NCI-H748 (cell line): ENCODE measurements around the gene STRA8.
"Not testable (repeated sequence)": the region's sequence is repeated elsewhere in the genome, so short reads cannot be mapped to it uniquely, and the experiment has no call there.

Source experiments
- DNase-seq: peaks from one replicate; lab custom pipeline; 2025; ENCODE audit not compliant: unreplicated experiment; lab: John Stamatoyannopoulos, UW

STRA8 gene

GRCh38 chr7:135204876-135205275, 28.8 kb upstream of the STRA8 start:
- DNase-seq, result no peak

DNA sequence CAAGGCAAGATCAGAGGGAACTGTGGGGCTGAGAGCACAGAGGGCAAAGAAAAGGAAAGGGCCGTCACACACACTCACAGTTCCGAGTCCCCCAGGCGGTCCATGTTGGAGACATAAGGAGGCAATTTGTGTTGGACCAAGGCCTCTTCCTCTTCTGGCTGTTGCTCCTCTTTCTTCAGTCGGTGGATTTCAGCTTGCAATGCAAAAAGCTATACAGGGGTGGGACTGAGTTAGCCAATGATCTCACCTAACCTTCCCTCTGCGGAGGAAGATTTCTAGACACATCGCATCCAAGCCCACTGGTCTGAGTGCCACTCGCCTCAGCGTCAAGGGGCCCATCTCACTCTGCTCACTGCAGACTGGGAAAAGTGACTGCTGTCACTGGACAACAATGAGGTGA, 27.8 kb upstream of the STRA8 start:
- no peak for DNase-seq

DNA sequence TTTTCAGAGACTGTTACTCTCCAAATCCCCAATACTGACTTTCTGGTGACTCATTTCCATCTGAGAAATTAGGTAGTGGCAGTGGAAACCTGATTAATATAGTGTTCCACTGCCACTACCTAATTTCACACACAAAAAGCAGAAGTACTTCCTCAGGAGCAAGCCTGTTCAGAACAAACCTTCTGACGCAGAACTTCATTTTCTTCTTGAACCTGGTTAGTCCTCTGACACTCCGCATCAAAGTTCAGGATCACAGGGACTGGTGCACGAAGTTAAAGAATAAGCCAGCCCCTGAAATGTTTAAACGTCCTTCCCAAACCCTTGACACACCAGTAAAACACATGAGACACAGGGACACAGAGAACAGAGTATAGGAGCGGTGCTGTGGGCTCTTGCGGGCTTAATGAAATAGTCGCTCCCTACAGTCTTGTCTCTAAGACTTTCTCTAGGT, 26.7 kb upstream of the STRA8 start:
- DNase-seq, result no peak

DNA sequence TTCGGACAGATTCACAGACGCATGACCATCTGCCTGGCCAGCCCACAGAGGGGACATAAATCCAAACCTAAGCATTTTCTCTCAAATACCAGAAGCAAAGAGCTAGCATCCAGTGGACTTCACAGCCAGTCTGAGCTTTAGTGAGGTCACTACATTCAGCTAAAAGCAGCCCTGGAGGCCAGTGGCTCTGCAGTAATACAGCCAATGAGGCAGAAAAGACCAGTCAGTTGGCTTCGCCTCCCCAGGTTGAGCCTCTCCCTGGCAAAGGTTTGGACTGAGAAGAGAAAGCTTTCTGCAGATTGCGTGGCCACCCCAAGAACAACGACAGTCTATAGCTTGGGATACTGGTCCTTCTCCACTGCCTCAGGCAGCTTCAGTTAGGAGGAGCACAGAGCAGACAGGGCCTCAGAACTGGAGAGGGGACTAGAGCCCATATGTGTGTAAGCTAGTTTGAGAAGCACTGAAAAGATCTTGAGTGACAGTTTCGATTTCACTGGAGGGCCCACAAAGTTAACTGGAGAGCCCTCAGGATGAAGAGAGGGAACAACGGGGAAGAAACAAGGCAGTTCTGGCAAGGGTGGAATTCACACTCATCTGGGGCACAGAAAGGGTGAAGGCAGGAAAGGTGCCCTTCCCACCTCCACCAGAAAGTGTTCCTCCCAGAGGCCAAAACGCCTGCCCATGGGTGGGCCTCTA, 26.1 kb upstream of the STRA8 start:
- no peak for DNase-seq

DNA sequence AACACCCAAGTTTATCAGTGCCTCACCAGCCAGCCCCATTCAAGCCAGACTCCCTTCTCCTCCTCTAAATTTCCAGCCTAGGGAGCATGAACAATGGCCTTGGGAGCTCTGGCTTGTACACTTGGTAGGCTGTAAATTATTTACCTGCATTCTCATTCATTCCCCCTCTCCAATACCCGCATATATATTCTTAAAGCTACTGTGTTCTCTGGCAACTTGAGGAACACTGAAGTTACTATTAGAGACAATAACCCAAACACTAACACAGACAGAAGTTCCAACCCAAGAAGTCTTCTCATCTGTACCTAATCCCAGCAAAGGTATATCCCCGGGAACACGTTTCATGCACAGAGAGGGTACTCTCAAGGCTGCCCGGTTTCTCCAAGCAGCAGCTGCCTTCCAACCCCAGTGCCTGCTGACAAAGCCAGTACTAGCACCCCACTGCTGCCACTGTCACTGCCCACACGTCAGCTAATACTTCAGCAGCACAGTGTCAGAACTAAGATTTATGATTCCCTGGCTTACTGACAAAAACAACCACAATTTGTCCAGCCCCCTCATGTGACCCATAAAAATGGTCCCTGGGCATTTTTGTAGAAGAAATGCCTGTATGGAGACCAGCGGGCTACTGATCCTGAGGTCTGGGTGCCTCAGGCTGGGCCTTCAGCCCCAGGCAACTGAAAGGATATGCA, 25.4 kb upstream of the STRA8 start:
- no peak for DNase-seq

- DNase-seq, result no peak
Measured at GRCh38 chr7:135209225-135209834, 24.3 kb upstream of the STRA8 start.

DNA sequence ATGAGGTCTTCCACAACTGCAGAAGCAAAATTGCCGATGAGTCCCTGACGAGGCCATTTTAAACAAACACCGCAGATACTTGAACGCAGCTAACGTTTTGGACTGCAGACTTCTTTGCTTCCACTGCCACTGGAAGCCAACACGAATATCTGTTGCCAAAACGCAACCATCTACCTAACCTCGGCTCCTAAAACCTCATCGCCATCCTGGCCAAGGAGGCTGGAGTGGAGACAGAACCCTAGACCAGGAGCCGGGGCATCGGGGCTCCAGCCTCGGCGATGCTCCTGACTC, 22.8 kb upstream of the STRA8 start:
- peak; percentile 65 for DNase-seq

GRCh38 chr7:135211179-135211945, 22.3 kb upstream of the STRA8 start, which contains the start of gene WDR91:
TSS of gene WDR91 (minus strand) at chr7:135211526. CDS start at chr7:135211502, 24 bp downstream.
- DNase-seq, result peak; percentile 89

DNA sequence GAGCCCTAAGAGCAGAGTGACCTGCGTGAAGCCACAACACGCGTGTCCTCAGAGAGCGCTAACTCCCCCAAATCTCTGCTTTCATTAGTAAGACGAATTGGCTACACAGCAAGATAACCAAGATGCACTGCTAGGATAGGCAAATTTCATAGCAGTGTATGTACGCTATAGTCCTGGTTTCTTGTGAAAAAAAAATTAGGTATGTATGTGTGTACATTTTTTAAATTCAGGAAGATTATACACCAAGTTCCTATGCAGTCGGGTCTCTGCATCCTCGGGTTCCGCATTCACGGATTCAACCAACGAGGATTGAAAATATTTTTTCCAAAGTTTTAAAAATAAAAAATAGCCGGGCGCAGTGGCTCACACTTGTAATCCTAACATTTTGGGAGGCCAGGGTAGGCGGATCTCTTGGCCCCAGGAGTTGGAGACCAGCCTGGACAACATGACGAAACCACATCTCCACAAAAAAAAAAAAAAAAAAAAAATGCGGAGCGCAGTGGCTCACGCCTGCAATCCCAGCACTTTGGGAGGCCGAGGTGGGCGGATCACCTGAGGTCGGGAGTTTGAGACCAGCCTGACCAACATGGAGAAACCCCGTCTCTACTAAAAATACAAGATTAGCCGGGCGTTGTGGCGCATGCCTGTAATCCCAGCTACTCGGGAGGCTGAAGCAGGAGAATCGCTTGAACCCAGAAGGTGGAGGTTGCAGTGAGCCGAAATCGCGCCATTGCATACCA, 21.5 kb upstream of the STRA8 start:
- DNase-seq, result not testable (repeated sequence)

DNA sequence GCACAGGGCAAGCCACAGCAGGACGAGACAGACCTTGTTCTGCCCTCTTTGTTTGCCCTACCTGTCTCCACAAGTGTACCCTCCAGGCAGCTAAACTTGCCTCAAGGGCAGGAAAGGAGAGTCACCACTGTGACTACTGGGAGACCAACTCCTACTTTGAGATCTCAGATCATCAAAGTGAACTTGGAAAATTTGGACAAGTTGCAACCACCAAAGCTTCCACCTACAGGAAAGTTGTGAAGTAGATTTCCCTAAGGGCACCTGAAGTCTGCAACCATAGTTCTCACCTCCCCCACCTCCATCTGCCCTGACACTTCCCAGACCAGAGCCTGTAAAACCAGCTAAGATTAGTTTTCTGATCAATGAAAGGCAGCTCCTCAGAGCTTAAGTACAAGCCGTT, 19.8 kb upstream of the STRA8 start:
- no peak for DNase-seq

DNA sequence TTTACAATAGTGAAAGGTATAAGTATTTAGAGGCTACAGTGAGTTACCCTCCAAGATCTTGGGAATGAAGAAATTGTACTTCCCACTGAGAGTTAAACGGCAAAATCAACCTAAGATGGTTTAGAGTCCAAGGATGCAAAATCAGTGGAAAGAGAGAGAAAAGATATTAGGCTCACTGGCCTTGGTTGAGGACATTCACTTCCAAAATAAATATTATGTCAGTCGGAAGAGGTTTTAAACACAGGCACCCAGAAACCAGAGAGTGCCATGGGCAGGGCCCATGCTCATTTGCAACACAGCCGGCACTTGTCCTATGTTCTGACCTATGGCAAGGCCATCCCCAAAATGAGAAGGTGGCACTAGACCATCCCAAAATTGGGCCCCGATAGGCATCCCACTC, 18.5 kb upstream of the STRA8 start:
- no peak for DNase-seq

DNA sequence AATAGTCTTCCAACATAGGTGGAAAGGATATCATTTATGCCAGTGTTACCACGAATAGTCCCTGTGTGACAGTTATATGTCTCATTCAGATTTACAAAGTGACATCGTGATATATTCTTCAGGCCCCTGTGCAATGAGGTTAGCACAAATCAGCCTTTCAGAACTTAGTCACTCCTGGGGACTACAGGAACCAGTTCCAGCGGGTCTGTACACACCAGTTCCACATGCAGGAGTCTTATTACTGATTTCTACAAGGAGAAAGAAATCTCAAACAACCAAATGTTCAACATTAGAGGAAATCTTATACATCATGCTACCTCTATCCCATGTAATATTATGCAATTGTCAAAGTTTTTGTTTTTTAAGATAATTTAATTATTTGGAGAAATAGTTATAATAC, 17.9 kb upstream of the STRA8 start:
- no peak for DNase-seq

DNA sequence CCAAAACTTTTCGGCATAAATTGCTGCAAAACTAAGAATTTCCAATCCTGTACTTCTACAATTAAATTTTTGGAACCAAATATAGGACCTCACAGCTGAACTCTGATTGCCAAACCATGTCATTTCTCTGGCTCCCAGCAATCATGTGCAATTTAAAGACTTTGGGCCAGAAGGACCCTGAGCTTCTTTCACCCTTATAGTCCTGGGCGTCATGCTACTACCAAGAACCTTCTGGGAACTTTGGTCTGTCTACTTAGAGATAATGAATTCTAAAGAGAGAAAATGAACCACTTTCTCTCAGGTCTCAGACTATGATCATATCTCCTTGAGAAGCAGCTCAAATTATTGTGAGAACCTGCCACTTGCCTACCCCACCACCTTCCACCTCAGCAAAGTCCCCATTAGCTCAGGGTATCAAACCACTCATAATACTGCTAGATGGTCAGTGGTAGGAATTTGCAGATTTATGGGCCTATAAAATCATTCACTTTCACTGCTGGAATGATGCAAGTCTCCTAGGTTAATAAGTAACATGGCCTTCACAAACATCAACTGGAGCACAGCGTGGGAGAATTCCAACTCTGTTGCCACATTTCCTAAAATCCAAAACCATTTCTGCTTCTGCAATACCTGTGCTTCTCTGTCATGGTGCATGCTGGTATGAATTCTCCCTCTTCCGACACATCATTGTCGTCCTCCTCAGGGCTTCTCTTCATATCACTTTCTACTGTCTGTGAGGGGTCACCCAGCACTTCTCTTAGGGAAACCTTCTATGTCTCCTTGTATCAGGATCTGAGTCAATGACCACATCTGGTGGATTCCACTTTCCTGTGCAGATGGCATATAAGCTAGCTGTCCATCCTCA, 15.8 kb upstream of the STRA8 start:
- DNase-seq, result no peak

- DNase-seq, result no peak
Measured at GRCh38 chr7:135224027-135224426, 9.6 kb upstream of the STRA8 start.

DNA sequence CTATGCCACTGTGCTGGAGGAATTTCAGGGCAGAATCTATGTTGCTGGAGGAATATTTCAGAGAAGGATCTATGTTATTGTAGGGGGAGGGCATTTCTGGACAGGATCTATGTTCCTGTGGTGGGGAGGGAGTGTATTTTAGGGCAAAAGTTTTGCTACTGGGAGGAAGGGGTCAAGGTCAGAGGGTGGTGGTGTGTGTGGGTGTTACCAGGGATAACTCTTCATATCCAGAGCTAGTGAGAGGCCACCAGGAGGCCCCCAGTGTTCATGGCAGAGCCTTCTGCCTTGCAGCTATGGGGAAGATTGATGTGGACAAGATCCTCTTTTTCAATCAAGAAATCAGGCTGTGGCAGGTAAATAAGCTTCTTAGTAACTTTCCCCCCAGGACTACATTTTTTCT, 2.0 kb upstream of the STRA8 start:
- no peak for DNase-seq

DNA sequence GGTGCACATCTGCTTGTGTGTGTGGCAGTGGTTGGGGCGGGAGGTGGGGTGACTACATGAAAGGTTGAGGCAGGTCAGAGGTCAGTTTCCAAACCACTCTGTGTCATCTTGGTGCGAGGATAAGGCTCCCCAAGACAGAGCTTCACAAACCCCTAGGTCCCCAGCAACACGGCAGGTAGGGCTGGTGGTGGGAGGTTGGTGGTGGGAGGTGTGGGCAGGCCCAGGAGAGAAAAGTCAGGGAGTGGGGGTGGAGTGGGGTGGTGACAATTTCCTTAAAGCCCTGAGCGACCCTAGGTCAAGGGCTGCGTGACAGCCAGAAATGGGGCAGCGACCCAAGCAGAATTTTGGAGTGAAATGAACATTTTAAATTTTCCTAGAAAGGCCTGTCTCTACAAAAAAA, 1.6 kb upstream of the STRA8 start:
- DNase-seq, result no peak

DNA sequence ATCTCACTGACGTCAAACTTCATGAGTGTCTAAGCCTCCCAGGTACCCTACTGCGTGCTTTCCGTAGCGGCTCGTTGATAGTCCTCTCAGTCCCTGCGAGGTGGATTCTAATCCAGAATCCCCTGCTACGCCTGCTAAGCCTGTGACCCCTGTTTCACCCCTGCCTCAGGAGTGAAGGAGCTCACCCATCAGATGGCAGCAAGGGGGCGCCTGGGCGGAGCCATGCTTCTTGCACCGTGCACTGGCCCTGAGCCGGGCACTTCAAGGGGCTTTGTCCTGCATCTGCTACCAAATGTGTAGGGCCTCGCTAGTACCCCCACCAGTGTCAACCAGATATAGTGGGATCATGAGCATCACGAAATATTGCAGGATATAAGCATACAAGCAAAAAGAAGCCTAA, 918 bp upstream of the STRA8 start:
- peak; percentile 12 for DNase-seq

DNA sequence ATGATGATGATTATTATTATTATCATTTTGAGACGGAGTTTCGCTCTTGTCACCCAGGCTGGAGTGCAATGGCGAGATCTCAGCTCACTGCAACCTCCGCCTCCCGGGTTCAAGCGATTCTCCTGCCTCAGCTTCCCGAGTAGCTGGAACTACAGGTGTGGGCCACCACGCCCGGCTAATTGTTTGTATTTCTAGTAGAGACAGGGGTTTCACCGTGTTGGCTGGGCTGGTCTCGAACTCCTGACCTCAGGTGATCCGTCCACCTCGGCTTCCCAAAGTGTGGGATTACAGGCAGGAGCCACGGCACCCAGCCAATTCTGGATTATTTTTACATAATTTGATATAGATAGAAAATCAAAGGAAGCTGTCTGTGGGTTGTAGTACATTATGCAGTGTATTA, 457 bp downstream of the STRA8 start:
- DNase-seq, result not testable (repeated sequence)

DNA sequence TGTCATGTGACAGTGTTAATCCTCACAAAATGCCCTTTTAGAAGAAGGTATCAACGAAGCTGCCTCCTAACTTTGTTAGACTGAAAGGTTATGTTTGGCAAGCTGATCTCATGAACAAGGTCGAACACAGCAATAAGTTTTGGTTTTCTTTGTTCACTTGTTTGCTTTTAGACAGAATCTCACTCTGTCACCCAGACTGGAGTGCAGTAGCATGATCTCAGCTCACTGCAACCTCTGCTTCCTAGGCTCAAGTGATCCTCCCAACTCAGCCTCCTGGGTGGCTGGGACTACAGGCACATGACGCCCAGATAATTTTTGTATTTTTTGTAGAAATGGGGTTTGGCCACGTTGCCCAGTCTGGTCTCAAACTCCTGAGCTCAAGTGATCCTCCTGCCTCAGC, 1.1 kb downstream of the STRA8 start:
- no peak for DNase-seq

DNA sequence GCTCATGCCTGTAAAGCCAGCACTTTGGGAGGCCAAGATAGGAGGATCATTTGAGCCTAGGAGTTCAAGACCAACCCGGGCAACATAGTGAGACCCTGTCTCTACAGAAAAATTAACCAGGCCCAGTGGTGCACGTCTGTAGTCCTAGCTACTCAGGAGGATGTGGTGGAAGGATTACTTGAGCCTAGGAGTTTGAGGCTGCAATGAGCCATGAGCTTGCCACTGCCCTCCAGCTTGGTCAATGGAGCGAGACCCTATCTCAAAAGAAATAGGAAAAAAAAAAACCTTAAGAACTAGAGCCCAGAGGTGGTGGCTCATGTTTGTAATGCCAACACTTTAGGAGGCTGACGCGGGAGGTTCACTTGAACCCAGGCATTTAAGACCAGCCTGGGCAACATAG, 2.2 kb downstream of the STRA8 start:
- no peak for DNase-seq
